ENCODE results near the gene TMIE.
"Not testable (repeated sequence)": the region's sequence is repeated elsewhere in the genome, so short reads cannot be mapped to it uniquely, and the experiment has no call there.

The TMIE gene

GRCh38 chr3:46699676-46700523 lies 1.3 kb upstream of the TMIE start:
- no peak for TF ChIP-seq CTCF (IDR thresholded peaks at IDR 0.05; ENCODE audit: low read depth, low read length)
- no peak for DNase-seq (ENCODE audit: extremely low read depth, low read depth)

DNA sequence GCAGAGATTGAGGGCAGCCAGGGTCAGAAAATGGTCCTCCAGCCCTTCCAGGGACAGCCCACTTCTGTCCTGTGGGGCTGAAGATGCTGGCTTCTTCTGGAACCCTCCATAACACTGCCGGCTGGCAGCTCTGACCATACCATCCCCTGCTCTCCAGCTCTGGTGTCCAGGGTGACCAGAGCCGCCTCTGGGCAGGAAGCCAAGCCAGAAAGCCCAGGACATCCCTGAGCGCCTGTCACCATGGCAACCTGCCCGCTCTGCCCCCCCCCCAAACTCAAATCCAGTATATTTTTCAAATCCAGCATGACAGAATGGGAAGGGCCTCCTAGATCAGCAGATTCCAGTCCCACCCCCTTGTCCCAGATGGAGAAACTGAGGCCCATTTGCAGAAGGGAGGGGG lies 420 bp upstream of the TMIE start:
- DNase-seq (ENCODE audit: extremely low read depth, low read depth), result no peak
- no peak for TF ChIP-seq CTCF (IDR thresholded peaks at IDR 0.05; ENCODE audit: low read depth, low read length)

- TF ChIP-seq CTCF (IDR thresholded peaks at IDR 0.05; ENCODE audit: low read depth, low read length), result no peak
- DNase-seq (ENCODE audit: extremely low read depth, low read depth), result no peak
Observed at GRCh38 chr3:46702246-46703012, 1.2 kb downstream of the TMIE start.

DNA sequence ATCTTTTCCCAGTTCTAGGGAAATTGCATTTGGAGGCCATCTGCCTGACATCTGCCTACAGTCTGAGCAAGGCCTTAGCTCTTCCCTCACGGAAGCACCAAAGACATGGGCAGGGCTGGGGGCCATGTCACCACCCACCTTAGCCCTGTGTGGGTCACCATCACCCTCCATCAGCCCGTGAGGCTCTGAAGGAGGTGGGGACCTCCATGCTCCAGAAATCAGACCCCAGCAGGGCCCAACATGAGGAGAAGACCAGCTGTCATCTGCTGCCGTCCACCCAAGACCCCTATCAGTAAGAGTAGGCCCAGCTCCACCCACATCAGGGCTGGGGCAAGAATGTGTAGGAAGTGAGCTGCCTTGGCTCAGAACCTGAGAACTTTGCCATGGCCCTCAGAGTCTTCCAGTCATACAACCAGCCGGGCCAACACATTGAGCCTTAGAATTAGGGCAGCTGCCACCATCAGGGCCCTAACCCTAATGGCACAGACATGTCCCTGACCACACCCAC lies 1.9 kb downstream of the TMIE start:
- DNase-seq (ENCODE audit: extremely low read depth, low read depth), result no peak

GRCh38 chr3:46704346-46704745 lies 3.2 kb downstream of the TMIE start:
- not testable (repeated sequence) for DNase-seq (ENCODE audit: extremely low read depth, low read depth)

More for the DNA sequence above, 1.9 kb downstream of the TMIE start:
- TF ChIP-seq CTCF (IDR thresholded peaks at IDR 0.05; ENCODE audit: low read depth, low read length), result no peak

DNA sequence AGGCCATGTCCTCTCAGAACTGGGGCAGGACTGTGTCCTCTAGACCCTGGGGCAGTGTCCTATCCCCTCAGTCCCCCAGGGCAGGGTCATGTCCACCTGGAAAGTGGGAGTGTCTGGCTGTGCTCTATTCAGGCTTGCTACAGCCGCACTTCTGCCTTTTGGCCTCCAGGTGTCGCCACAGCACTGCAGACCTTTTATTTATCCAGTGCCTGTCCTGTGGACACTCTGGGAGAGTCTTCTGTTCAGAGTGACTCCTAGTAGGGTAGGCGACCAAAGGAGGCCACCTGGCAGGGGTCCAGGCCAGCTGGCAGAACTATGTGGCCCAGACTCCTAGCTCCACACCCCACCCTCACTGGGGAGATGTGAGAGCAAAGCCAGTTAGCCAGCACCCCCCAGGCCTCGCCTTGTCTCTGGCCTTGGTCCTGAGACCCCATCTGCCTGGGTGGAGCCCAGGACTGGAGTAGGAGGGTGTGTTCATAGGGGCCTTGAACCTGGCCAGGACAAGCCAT lies 3.9 kb downstream of the TMIE start:
- peak; percentile 18 for DNase-seq (ENCODE audit: extremely low read depth, low read depth)
- peak; percentile 98 for TF ChIP-seq CTCF (IDR thresholded peaks at IDR 0.05; ENCODE audit: low read depth, low read length)

GRCh38 chr3:46705751-46706552 lies 4.8 kb downstream of the TMIE start:
- DNase-seq (ENCODE audit: extremely low read depth, low read depth), result peak; percentile 18
- no peak; the same call in 1 of the 2 replicates for TF ChIP-seq CTCF (IDR thresholded peaks at IDR 0.05; ENCODE audit: low read depth, low read length)

Measured in AG09319 (cell line).